Gastroesophageal sphincter (tissue), 4 donors: ENCODE results near the gene MRPL23. TPM values are rescaled to one million over a fixed set of nuclear protein-coding genes. Genes with fewer than 3 reads are reported as not detected.

Source experiments
- ATAC-seq: fragments of 150-250 bp; one replicate; pipeline ENCODE4 v1.9.1; 2016; ENCODE audit warnings: mild to moderate bottlenecking, moderate library complexity
- H3K27ac ChIP-seq, 4 donors: fragments of 200-600 bp; sonication (generic) in 3 of 4; 1 replicate in 3 of 4; 2 replicates in 1 of 4; pipeline ENCODE4 v1.5.1; 2016 to 2019
- H3K27me3 ChIP-seq: fragments of 200-600 bp; sonication (generic); one replicate; pipeline ENCODE4 v1.5.1; 2019
- H3K36me3 ChIP-seq, 2 donors: fragments of 200-600 bp; sonication (generic); one replicate each; pipeline ENCODE4 v1.5.1; 2019; ENCODE audit warnings: control low read depth in 1 of 2
- H3K4me1 ChIP-seq, 3 donors: fragments of 200-600 bp; sonication (generic); 1 replicate in 2 of 3; 2 replicates in 1 of 3; pipeline ENCODE4 v1.5.1; 2016 to 2019; ENCODE audit warnings: control low read depth in 2 of 3
- H3K4me3 ChIP-seq, 2 donors: fragments of 200-600 bp; sonication (generic); one replicate each; pipeline ENCODE4 v1.5.1; 2019; ENCODE audit warnings: mild to moderate bottlenecking in 1 of 2, moderate library complexity in 1 of 2
- H3K9me3 ChIP-seq, 3 donors: fragments of 200-600 bp; sonication (generic); one replicate each; pipeline ENCODE4 v1.5.1; 2017 to 2019; ENCODE audit warnings: control low read depth in 2 of 3
- EP300 ChIP-seq: sonication (generic); formaldehyde crosslinking; IDR thresholded peaks from one replicate; pipeline ENCODE4 v1.6.1; 2017; ENCODE audit warnings: antibody characterized with exemption, mild to moderate bottlenecking
- POLR2A ChIP-seq, 2 donors: fragments of 450-650 bp; IDR thresholded peaks; one replicate each; pipeline ENCODE4 v1.6.1; 2017; ENCODE audit warnings: antibody characterized with exemption in 2 of 2, mild to moderate bottlenecking in 2 of 2, moderate library complexity in 1 of 2
- POLR2AphosphoS5 ChIP-seq: sonication (generic); formaldehyde crosslinking; IDR thresholded peaks from one replicate; pipeline ENCODE4 v1.6.1; 2017; ENCODE audit warnings: antibody characterized with exemption
- WGBS, 2 donors: methylation state at CpG; one replicate each; pipeline ENCODE4 v1.1.5; 2018; ENCODE audit warnings: low coverage in 1 of 2; 5-methylcytosine and 5-hydroxymethylcytosine counted together
- total RNA-seq, 4 donors: library from RNA; depleted of rRNA; stranded (reverse); fragments of >200 nt; gene quantifications; one replicate each; pipeline ENCODE4 v1.1.0, GENCODE V29; 2016
- TF ChIP-seq, protein P1 (sequence below), 4 experiments: fragments of 200-600 bp in 2 of 4; fragments of 450-650 bp in 2 of 4; sonication (generic) in 1 of 4; IDR thresholded peaks; one replicate each; pipeline ENCODE4 v1.5.1; 2017 to 2019; ENCODE audit warnings: antibody characterized with exemption in 4 of 4, mild to moderate bottlenecking in 2 of 4, moderate library complexity in 2 of 4

The MRPL23 gene
- total RNA-seq, 4 donors from 2014 or later, result 87.0 to 132 (median 106) TPM

DNA sequence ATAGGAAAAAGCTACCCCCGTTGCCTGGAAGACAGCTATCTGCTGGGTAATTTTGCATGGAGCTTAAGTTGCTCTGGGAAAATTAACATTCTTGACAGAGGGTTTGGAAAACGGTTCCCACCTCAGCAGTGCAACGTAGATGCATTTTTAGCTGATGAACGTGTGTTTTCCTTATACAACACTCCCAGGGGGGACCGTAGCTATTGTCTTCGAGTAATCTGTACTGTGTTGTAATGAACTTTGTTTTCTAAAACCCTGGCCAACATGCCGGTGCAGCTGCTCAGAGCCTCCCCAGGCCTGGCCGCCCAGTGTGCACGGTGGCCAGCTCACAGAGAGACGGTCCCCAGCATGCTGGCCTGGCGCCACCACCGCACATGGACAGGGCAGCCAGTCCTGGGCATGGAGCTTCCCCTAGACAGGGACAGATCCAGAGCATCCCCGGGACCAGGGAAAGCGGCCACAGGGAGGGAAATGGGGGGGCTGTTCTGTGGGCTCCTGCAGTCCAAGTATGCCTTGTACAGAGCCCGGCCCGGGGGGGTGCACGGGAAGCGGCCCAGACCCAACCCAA is 25.5 kb upstream of the MRPL23 start:
- Histone ChIP-seq H3K4me1 (peaks cover 0 to 27% (median 20%) of the 10 kb centered on the region in 3 donors), H3K27ac (peak overlapping the region in 3 of 4 donors; percentile 60 to 75 (median 71)), H3K9me3 (no peaks in the 10 kb centered on the region), H3K27me3 (peaks cover 15% of the 10 kb centered on the region), H3K4me3 (no peak overlapping the region), H3K36me3 (no peaks in the 10 kb centered on the region)
- TF ChIP-seq, protein P1, sequence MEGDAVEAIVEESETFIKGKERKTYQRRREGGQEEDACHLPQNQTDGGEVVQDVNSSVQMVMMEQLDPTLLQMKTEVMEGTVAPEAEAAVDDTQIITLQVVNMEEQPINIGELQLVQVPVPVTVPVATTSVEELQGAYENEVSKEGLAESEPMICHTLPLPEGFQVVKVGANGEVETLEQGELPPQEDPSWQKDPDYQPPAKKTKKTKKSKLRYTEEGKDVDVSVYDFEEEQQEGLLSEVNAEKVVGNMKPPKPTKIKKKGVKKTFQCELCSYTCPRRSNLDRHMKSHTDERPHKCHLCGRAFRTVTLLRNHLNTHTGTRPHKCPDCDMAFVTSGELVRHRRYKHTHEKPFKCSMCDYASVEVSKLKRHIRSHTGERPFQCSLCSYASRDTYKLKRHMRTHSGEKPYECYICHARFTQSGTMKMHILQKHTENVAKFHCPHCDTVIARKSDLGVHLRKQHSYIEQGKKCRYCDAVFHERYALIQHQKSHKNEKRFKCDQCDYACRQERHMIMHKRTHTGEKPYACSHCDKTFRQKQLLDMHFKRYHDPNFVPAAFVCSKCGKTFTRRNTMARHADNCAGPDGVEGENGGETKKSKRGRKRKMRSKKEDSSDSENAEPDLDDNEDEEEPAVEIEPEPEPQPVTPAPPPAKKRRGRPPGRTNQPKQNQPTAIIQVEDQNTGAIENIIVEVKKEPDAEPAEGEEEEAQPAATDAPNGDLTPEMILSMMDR (IDR thresholded peaks at IDR 0.05), result no peak
- TF ChIP-seq EP300, result no peak
- TF ChIP-seq POLR2AphosphoS5, result no peak
- TF ChIP-seq POLR2A (IDR thresholded peaks at IDR 0.05), result no peak
- peak; percentile 70 for ATAC-seq
- 58% methylated on average over 4 of the region's 18 CpGs; no CpG with 5 or more reads in 1 of the 2 donors for WGBS, 2 donors

DNA sequence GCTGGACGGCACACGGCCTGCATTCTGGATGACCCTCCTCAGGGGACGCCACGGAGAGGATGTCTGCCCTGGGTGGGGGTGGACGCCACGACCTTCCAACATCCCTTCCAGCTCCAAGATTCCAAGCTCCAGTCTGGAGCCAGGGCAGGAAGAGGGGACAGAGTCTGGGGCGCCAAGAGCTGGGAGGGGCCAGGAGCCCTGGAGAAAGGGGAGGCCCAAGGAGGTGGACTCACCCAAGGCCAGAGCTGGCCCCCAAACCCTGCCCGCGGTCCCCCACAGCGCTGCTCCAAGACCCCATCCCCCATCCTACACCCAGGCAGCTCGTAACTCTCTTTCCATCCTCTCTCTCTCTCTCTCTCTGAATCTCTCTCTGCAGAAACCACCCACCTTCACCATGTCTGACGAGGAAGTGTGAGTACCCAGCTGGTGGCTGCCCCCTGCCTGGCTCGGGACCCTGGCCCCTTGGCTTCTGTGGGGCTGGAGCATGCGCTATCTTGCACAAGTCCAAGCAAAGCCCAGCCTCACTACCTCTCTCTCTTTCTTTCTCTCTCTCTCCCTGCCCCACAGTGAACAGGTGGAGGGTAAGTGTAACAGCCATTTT is 24.6 kb upstream of the MRPL23 start:
- Histone ChIP-seq H3K27me3 (peaks cover 15% of the 10 kb centered on the region), H3K36me3 (no peaks in the 10 kb centered on the region), H3K4me3 (no peak overlapping the region), H3K9me3 (no peaks in the 10 kb centered on the region), H3K4me1 (peaks cover 0 to 37% (median 25%) of the 10 kb centered on the region in 3 donors), H3K27ac (peak overlapping the region in 3 of 4 donors; percentile 57 to 75 (median 60))
- TF ChIP-seq POLR2A (IDR thresholded peaks at IDR 0.05), result no peak
- no peak for TF ChIP-seq POLR2AphosphoS5
- TF ChIP-seq EP300, result no peak
- TF ChIP-seq, protein P1 (IDR thresholded peaks at IDR 0.05), result no peak
- 58 to 69% methylated on average over 3 to 4 of the region's 14 CpGs for WGBS, 2 donors
- no peak for ATAC-seq

DNA sequence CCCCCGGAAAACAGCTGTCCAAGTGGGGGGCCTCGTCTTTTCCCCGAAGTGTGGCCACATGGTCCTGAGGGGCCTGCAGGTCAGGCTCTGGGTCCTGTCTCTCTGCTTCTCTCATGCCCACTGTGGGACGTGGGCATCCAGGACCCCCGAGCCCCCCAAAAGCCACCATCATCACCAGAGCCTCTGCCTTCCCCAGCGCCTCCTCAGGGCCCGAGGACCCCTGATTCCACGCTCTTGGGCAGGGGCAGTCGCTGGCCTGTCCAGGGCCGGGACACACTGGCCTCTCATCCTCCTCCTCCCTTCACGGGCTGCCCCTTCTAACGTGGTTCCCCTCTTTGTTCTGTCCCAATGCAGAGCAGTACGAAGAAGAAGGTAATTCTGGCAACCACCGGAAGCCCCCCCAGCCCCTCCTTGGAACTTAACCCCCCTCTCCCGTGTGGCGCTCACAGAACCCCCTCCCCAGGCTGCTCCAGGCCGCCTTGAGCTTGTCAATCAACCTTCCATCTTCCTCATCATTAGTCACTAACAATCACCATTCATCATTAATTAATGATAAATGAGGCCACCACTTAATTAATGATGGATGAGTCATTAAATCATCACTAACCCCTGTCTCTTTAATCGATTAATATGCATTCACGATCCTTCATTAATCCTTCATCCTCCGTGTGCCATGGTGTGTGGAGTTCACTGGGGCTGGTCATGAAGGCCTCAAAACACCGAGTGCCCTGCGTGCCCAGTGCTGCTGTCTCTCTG is 23.8 kb upstream of the MRPL23 start:
- peaks cover 0 to 43% (median 33%) of the 10 kb centered on the region in 3 donors for H3K4me1 ChIP-seq
- no peak for TF ChIP-seq POLR2A (IDR thresholded peaks at IDR 0.05)
- TF ChIP-seq, protein P1 (IDR thresholded peaks at IDR 0.05), result no peak
- no peak for TF ChIP-seq EP300
- no peak for TF ChIP-seq POLR2AphosphoS5
- 91 to 100% methylated on average over 5 to 17 of the region's 22 CpGs for WGBS, 2 donors

DNA sequence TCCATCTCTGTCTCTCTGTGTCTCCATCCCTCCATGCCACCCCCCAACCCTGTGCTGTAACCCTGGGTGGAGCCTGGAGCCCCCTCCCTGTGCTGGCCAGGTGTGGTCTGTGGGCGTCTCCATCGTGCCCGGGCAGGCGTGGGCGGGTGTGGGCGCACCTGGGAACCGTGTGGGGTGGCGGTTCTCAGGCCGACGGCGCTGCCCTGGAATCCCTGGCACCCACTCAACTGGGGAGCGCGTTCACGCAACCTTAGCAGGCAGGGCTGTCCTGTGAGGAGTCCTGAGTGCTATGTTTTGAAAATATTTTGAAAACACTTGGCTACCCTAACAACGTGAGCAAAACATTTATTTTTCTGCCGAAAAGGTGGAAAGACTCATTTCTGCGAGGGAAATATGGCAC is 23.0 kb upstream of the MRPL23 start:
- H3K36me3 ChIP-seq, result no peaks in the 10 kb centered on the region
- no peak for TF ChIP-seq EP300
- no peak for TF ChIP-seq POLR2A (IDR thresholded peaks at IDR 0.05)
- no peak for TF ChIP-seq POLR2AphosphoS5
- TF ChIP-seq, protein P1 (IDR thresholded peaks at IDR 0.05), result no peak
- H3K27ac ChIP-seq, result peak overlapping the region in 1 of 4 donors; percentile 30
- WGBS, 2 donors, result 74% methylated on average over 4 of the region's 17 CpGs; no CpG with 5 or more reads in 1 of the 2 donors
- H3K4me3 ChIP-seq, result no peak overlapping the region
- H3K9me3 ChIP-seq, result no peaks in the 10 kb centered on the region
- peaks cover 15% of the 10 kb centered on the region for H3K27me3 ChIP-seq
- ATAC-seq, result no peak
- peaks cover 0 to 45% (median 33%) of the 10 kb centered on the region in 3 donors for H3K4me1 ChIP-seq

More for the DNA sequence above, 23.8 kb upstream of the MRPL23 start:
- Histone ChIP-seq H3K27me3 (peaks cover 15% of the 10 kb centered on the region), H3K9me3 (no peaks in the 10 kb centered on the region), H3K27ac (peak overlapping the region in 2 of 4 donors; percentile 57 to 75), H3K4me3 (no peak overlapping the region), H3K36me3 (no peaks in the 10 kb centered on the region)
- no peak for ATAC-seq
